Lower leg skin (tissue), 3 donors: ENCODE data around the gene PLAC1.

Experiments
- POLR2A ChIP-seq, 2 donors: fragments of 450-650 bp; IDR thresholded peaks; one replicate each; pipeline ENCODE4 v1.6.1; 2016 to 2017; ENCODE audit warnings: antibody characterized with exemption in 2 of 2, mild to moderate bottlenecking in 1 of 2, moderate library complexity in 1 of 2
- TF ChIP-seq, protein P1 (sequence below), 3 donors: fragments of 450-650 bp; IDR thresholded peaks; one replicate each; pipeline ENCODE4 v1.5.1; 2016; ENCODE audit warnings: antibody characterized with exemption in 3 of 3, mild to moderate bottlenecking in 3 of 3, moderate library complexity in 2 of 3

GRCh38 chrX:134552351-134552750, 105.9 kb downstream of the PLAC1 start:
- TF ChIP-seq, protein P1, sequence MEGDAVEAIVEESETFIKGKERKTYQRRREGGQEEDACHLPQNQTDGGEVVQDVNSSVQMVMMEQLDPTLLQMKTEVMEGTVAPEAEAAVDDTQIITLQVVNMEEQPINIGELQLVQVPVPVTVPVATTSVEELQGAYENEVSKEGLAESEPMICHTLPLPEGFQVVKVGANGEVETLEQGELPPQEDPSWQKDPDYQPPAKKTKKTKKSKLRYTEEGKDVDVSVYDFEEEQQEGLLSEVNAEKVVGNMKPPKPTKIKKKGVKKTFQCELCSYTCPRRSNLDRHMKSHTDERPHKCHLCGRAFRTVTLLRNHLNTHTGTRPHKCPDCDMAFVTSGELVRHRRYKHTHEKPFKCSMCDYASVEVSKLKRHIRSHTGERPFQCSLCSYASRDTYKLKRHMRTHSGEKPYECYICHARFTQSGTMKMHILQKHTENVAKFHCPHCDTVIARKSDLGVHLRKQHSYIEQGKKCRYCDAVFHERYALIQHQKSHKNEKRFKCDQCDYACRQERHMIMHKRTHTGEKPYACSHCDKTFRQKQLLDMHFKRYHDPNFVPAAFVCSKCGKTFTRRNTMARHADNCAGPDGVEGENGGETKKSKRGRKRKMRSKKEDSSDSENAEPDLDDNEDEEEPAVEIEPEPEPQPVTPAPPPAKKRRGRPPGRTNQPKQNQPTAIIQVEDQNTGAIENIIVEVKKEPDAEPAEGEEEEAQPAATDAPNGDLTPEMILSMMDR (IDR thresholded peaks at IDR 0.05) = no peak
- TF ChIP-seq POLR2A (IDR thresholded peaks at IDR 0.05) = no peak
